GM10248 (cell line): ENCODE data around the gene DCAF17.

ENCODE experiments used
- CTCF ChIA-PET: fragments of 300-600 bp; sonication (Branson Sonifier 250); formaldehyde crosslinking; extraction: SDS; loops from one replicate; lab custom pipeline; 2021; ENCODE audit warnings: antibody characterized with exemption; lab: Yijun Ruan, JAX
- POLR2A ChIA-PET: fragments of 350-650 bp; sonication (Branson Sonifier 250); formaldehyde crosslinking; extraction: SDS; loops from one replicate; lab custom pipeline; 2020; ENCODE audit warnings: antibody characterized with exemption; lab: Yijun Ruan, JAX
- DNase-seq: peaks from one replicate; pipeline ENCODE4 v3.0.0; 2012; ENCODE audit errors: extremely low spot score
- TF ChIP-seq, protein P1 (sequence below): IDR thresholded peaks from 2 replicates; pipeline ENCODE4 v1.5.1; 2012; ENCODE audit warnings: mild to moderate bottlenecking, low read depth; ENCODE audit errors: extremely low read depth, missing control alignments, control extremely low read depth

Gene DCAF17

DNA sequence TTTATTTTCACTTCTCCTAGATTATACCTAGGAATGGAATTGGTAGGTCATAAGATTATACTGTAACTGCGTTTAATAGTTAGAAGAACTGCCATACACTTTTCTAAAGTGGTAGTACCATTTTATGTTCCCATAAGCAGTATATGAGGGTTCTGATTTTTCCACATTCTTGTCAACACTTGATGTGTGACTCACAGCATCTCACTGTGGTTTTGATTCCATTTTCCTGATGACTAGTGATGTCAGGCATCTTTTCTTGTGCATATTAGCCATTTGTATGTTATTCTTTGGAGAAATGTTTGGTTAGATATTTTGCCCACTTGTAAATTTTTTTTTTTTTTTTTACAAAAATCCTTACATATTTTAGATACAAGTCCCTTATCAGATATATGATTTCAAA is 2.3 kb downstream of the DCAF17 start:
- CTCF ChIA-PET, result interaction anchor here (1.4 kb wide), 1 partner anchor 20 kb away, joined by 3 read pairs; no protein-coding TSS in a partner anchor
- DNase-seq, result no peak
- POLR2A ChIA-PET, result no interaction called here
- TF ChIP-seq, protein P1, sequence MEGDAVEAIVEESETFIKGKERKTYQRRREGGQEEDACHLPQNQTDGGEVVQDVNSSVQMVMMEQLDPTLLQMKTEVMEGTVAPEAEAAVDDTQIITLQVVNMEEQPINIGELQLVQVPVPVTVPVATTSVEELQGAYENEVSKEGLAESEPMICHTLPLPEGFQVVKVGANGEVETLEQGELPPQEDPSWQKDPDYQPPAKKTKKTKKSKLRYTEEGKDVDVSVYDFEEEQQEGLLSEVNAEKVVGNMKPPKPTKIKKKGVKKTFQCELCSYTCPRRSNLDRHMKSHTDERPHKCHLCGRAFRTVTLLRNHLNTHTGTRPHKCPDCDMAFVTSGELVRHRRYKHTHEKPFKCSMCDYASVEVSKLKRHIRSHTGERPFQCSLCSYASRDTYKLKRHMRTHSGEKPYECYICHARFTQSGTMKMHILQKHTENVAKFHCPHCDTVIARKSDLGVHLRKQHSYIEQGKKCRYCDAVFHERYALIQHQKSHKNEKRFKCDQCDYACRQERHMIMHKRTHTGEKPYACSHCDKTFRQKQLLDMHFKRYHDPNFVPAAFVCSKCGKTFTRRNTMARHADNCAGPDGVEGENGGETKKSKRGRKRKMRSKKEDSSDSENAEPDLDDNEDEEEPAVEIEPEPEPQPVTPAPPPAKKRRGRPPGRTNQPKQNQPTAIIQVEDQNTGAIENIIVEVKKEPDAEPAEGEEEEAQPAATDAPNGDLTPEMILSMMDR, result no peak

DNA sequence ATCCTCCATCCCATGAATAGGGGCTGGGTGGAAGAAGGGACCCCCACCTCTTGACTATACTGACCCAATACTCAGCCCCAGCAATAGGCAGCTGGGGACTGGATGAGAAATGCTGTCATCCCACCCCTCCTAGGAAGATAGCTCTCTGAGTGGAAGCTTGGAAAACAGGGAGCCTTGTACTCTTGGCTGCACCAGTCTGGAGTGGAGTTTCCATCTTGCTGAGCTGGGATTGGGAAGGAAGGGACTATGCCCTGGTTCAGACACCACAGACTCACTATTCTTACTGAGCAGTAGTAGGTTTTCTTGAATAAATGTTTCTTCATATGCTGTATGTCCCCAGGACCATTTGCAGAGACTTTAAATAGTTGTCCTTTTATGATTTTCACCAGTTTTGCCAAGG is 7.4 kb downstream of the DCAF17 start:
- ChIA-PET POLR2A (no interaction called here), CTCF (interaction anchor here (0.8 to 1.7 kb wide), 5 partner anchors 10 to 91 kb away, joined by 3 to 4 read pairs (median 4); no protein-coding TSS in a partner anchor)
- TF ChIP-seq, protein P1, result no peak
- DNase-seq, result no peak

DNA sequence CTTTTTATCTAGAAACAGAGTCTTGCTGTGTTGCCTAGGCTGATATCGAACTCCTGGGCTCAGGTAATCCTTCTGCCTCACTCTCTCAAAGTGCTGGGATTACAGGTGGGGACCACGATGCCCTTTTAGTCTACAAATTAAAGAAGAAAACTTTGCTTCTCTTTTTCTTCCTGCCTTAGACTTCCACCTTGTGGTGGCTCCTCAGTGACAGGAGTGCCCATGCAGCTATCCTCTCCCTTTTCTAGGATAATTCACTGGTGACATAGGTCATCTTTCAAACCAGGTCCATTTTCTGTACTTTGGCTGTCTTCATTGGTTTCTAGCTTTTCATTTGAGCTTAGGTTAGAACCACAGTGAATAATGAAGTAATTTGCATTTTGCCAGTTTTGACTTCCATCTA is 13.6 kb downstream of the DCAF17 start:
- POLR2A ChIA-PET, result no interaction called here
- TF ChIP-seq, protein P1, result peak; percentile 15
- DNase-seq, result no peak
- CTCF ChIA-PET, result interaction anchor here (1.0 to 1.6 kb wide), 2 partner anchors 10 to 11 kb away, joined by 3 to 5 read pairs; no protein-coding TSS in a partner anchor

DNA sequence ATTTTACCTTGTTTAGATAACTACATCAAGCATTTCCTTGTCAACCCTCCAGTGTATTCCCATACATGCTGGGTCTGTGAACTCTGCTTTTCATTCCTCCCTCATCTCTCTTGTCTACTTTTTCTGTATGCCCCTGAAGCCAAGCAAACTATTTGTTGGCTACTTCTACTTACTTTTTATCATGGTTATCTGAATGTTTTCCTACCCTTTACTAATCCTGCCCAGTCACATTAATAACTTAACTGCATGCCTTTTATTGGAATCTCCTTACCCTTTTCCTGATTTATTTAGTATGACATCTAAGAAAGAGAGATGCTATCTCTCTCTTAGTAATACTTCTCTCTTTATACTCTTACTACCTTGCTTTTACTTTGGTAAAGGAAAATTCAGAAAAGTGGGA is 17.0 kb downstream of the DCAF17 start:
- POLR2A ChIA-PET, result no interaction called here
- DNase-seq, result no peak
- TF ChIP-seq, protein P1, result no peak
- CTCF ChIA-PET, result interaction anchor here (0.8 to 1.2 kb wide), 2 partner anchors 10 to 18 kb away, joined by 3 to 4 read pairs; partner anchors contain the start of gene METTL8

DNA sequence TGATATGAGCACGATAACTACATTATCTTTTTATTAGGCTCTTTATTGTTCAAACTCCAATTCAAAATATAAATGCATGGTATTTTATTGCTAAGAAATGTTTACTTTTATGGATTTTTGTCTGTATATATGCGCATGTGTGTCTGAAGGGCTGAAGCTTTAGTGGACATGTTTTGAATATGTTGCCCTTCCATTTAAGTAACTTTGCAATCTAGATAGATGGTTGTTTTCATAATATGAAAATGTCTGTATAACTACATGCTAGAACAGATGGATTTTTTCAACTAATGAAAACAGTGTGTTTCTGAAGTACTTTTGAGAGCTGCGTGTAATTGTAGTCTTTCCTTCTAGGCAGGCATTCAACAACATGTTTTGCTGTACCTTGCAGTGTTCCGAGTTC is 18.7 kb downstream of the DCAF17 start:
- CTCF ChIA-PET, result interaction anchor here (1.4 kb wide), 1 partner anchor 10 kb away, joined by 3 read pairs; no protein-coding TSS in a partner anchor
- TF ChIP-seq, protein P1, result no peak
- POLR2A ChIA-PET, result no interaction called here

DNA sequence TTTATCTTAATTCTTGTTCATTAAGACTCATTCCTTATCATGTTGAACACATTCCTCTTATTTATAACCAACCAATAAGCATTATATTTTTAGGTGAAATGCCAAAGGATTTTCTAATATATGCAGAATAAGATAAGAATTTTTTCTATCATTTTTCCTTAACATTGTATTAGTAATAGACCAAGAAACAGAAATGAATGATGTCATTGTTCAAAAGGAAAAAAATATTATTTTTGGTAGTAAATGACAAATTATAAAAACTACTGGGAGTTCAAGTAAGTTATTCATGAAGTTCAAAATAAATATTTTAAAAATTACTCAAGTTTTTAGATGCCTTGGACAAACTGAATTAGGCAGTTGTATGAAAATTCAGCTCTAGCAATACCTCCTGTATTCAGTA is 25.5 kb downstream of the DCAF17 start:
- ChIA-PET CTCF (interaction anchor here (1.0 to 1.8 kb wide), 4 partner anchors 10 to 22 kb away, joined by 3 to 5 read pairs (median 4); no protein-coding TSS in a partner anchor), POLR2A (no interaction called here)
- TF ChIP-seq, protein P1, result no peak
- DNase-seq, result no peak

More for the DNA sequence above, 18.7 kb downstream of the DCAF17 start:
- DNase-seq, result no peak
